Stimulated activated CD4-positive, alpha-beta T cell treated with anti-CD3 and anti-CD28 coated beads, Interleukin-15, amount 100 ng/mL, for 1 hour (primary cell): ENCODE measurements around the gene FBXO27.
"Not testable (repeated sequence)": the region's sequence is repeated elsewhere in the genome, so short reads cannot be mapped to it uniquely, and the experiment has no call there.

ENCODE experiments used
- DNase-seq, 2 donors: peaks; one replicate each; pipeline ENCODE4 v3.0.0-alpha.2; 2020; ENCODE audit warnings: low read depth in 1 of 2, low spot score in 1 of 2

The FBXO27 gene

GRCh38 chr19:39032063-39032918 is at the start of gene FBXO27:
Gene FBXO27 (minus strand): TSS chr19:39032549. CDS start chr19:39032227, 322 bp downstream.
- no peak for DNase-seq

- DNase-seq: no peak
Observed at GRCh38 chr19:39080431-39080830, 48.1 kb upstream of the FBXO27 start.

- no peak for DNase-seq
Observed at GRCh38 chr19:39078436-39079200, 46.3 kb upstream of the FBXO27 start.

- no peak for DNase-seq
Observed at GRCh38 chr19:39077323-39077722, 45.0 kb upstream of the FBXO27 start.

GRCh38 chr19:39074942-39075341 is 42.6 kb upstream of the FBXO27 start:
- no peak for DNase-seq

- no peak for DNase-seq
Observed at GRCh38 chr19:39074205-39074692, 41.9 kb upstream of the FBXO27 start.

GRCh38 chr19:39070888-39071287 is 38.5 kb upstream of the FBXO27 start:
- DNase-seq: no peak

- DNase-seq: not testable (repeated sequence)
Observed at GRCh38 chr19:39068259-39068658, 35.9 kb upstream of the FBXO27 start.

GRCh38 chr19:39067104-39067503 is 34.8 kb upstream of the FBXO27 start:
- no peak for DNase-seq

- no peak for DNase-seq
Observed at GRCh38 chr19:39065928-39066327, 33.6 kb upstream of the FBXO27 start.

GRCh38 chr19:39064405-39064804 is 32.1 kb upstream of the FBXO27 start:
- DNase-seq: no peak

GRCh38 chr19:39060171-39060570 is 27.8 kb upstream of the FBXO27 start:
- no peak for DNase-seq

- no peak for DNase-seq
Observed at GRCh38 chr19:39059302-39059701, 27.0 kb upstream of the FBXO27 start.

- no peak for DNase-seq
Observed at GRCh38 chr19:39057615-39058014, 25.3 kb upstream of the FBXO27 start.

GRCh38 chr19:39054091-39054470 is 21.7 kb upstream of the FBXO27 start:
- DNase-seq: no peak

GRCh38 chr19:39053276-39054090 is 21.1 kb upstream of the FBXO27 start:
- DNase-seq: no peak

- DNase-seq: no peak
Observed at GRCh38 chr19:39052846-39053245, 20.5 kb upstream of the FBXO27 start.

- peak; percentile 46 to 52 for DNase-seq
Observed at GRCh38 chr19:39052243-39052746, 19.9 kb upstream of the FBXO27 start.

- DNase-seq: no peak
Observed at GRCh38 chr19:39047073-39047472, 14.7 kb upstream of the FBXO27 start.

- no peak for DNase-seq
Observed at GRCh38 chr19:39046037-39046821, 13.9 kb upstream of the FBXO27 start.
